H9 (cell line): Measurements from ENCODE around the gene MNX1. TPM values are rescaled to one million over a fixed set of nuclear protein-coding genes. Genes with fewer than 3 reads are reported as not detected.

ENCODE experiments used
- DNase-seq: peaks from one replicate; pipeline ENCODE4 v3.0.0-alpha.2; 2017
- H2AFZ ChIP-seq: one replicate; pipeline ENCODE4 v1.6.1; 2013; ENCODE audit warnings: mild to moderate bottlenecking, low read length, control low read depth, moderate library complexity
- H2AK5ac ChIP-seq: 2 replicates; pipeline ENCODE4 v1.6.1; 2013; ENCODE audit warnings: low read length, control low read depth, mixed read lengths; ENCODE audit not compliant: insufficient read length
- H2BK120ac ChIP-seq: one replicate; pipeline ENCODE4 v1.6.1; 2013; ENCODE audit warnings: low read depth, mild to moderate bottlenecking, low read length, control low read depth, inconsistent platforms; ENCODE audit not compliant: poor library complexity, severe bottlenecking
- H2BK12ac ChIP-seq: 2 replicates; pipeline ENCODE4 v1.6.1; 2013; ENCODE audit warnings: low read length, control low read depth, mixed read lengths, low read depth; ENCODE audit not compliant: insufficient read length
- H2BK15ac ChIP-seq: 2 replicates; pipeline ENCODE4 v1.6.1; 2013; ENCODE audit warnings: low read depth, low read length, control low read depth
- H2BK20ac ChIP-seq: one replicate; pipeline ENCODE4 v1.6.1; 2013; ENCODE audit warnings: low read depth, mild to moderate bottlenecking, low read length, control low read depth, inconsistent platforms; ENCODE audit not compliant: poor library complexity, severe bottlenecking
- H2BK5ac ChIP-seq: 2 replicates; pipeline ENCODE4 v1.6.1; 2013; ENCODE audit warnings: low read length, control low read depth, mixed read lengths; ENCODE audit not compliant: insufficient read length
- H3K14ac ChIP-seq: 2 replicates; pipeline ENCODE4 v1.6.1; 2013; ENCODE audit warnings: low read length, control low read depth; ENCODE audit not compliant: insufficient read depth
- H3K18ac ChIP-seq: 2 replicates; pipeline ENCODE4 v1.6.1; 2013; ENCODE audit warnings: low read depth, mild to moderate bottlenecking, mixed read lengths, low read length, control low read depth; ENCODE audit not compliant: insufficient read length
- H3K23ac ChIP-seq: 2 replicates; pipeline ENCODE4 v1.6.1; 2013; ENCODE audit warnings: low read length, control low read depth, mixed read lengths, low read depth; ENCODE audit not compliant: insufficient read length
- H3K23me2 ChIP-seq: 2 replicates; pipeline ENCODE4 v1.6.1; 2013; ENCODE audit warnings: low read depth, mild to moderate bottlenecking, mixed read lengths, low read length, control low read depth; ENCODE audit not compliant: insufficient read length, poor library complexity, severe bottlenecking
- H3K27ac ChIP-seq: 2 replicates; pipeline ENCODE4 v1.5.1; 2013; ENCODE audit warnings: low read length, control low read depth, mixed read lengths, low read depth; ENCODE audit not compliant: insufficient read length
- H3K27me3 ChIP-seq: 2 replicates; pipeline ENCODE4 v1.6.1; 2013; ENCODE audit warnings: low read length, control low read depth, inconsistent platforms; ENCODE audit not compliant: insufficient read depth
- H3K4ac ChIP-seq: 2 replicates; pipeline ENCODE4 v1.6.1; 2013; ENCODE audit warnings: low read depth, mild to moderate bottlenecking, control low read depth, inconsistent platforms, low read length, moderate library complexity
- H3K4me1 ChIP-seq: 2 replicates; pipeline ENCODE4 v1.6.1; 2013; ENCODE audit warnings: low read length, control low read depth, inconsistent platforms; ENCODE audit not compliant: insufficient read depth
- H3K4me2 ChIP-seq: 2 replicates; pipeline ENCODE4 v1.6.1; 2013; ENCODE audit warnings: low read length, control low read depth, mixed read lengths; ENCODE audit not compliant: insufficient read length, insufficient read depth
- H3K56ac ChIP-seq: 2 replicates; pipeline ENCODE4 v1.6.1; 2013; ENCODE audit warnings: low read depth, mild to moderate bottlenecking, mixed read lengths, low read length, control low read depth; ENCODE audit not compliant: insufficient read length
- H3K79me1 ChIP-seq: 2 replicates; pipeline ENCODE4 v1.6.1; 2013; ENCODE audit warnings: low read depth, mild to moderate bottlenecking, moderate library complexity, low read length, control low read depth, inconsistent platforms; ENCODE audit not compliant: insufficient read depth, poor library complexity, severe bottlenecking
- H3K79me2 ChIP-seq: 2 replicates; pipeline ENCODE4 v1.6.1; 2013; ENCODE audit warnings: low read length, control low read depth, inconsistent platforms; ENCODE audit not compliant: insufficient read depth
- H3K9ac ChIP-seq: 2 replicates; pipeline ENCODE4 v1.6.1; 2013; ENCODE audit warnings: low read length, control low read depth, mixed read lengths; ENCODE audit not compliant: insufficient read length; ENCODE audit errors: extremely low read depth
- H3K9me3 ChIP-seq: one replicate; pipeline ENCODE4 v1.6.1; 2013; ENCODE audit warnings: low read depth, low read length, inconsistent platforms; ENCODE audit not compliant: control insufficient read depth
- H3T11ph ChIP-seq: one replicate; pipeline ENCODE4 v1.6.1; 2013; ENCODE audit warnings: mild to moderate bottlenecking, low read length, control low read depth, inconsistent platforms
- H4K20me1 ChIP-seq: one replicate; pipeline ENCODE4 v1.6.1; 2013; ENCODE audit not compliant: control insufficient read depth, insufficient read length, insufficient read depth
- H4K5ac ChIP-seq: 2 replicates; pipeline ENCODE4 v1.6.1; 2013; ENCODE audit warnings: low read depth, mild to moderate bottlenecking, mixed read lengths, low read length, control low read depth; ENCODE audit not compliant: insufficient read length
- H4K8ac ChIP-seq: replicated peaks from 2 replicates; pipeline ENCODE4 v1.6.1; 2013; ENCODE audit warnings: low read length, control low read depth, mixed read lengths, low read depth; ENCODE audit not compliant: insufficient read length
- H4K91ac ChIP-seq: 2 replicates; pipeline ENCODE4 v1.6.1; 2013; ENCODE audit warnings: low read depth, mild to moderate bottlenecking, moderate library complexity, mixed read lengths, low read length, control low read depth; ENCODE audit not compliant: insufficient read length
- H3K27ac Mint-ChIP-seq, 3 experiments: 2 replicates in 2 of 3; 3 replicates in 1 of 3; pipeline ENCODE4 v1.8.0; 2020 to 2021; ENCODE audit warnings: mixed read lengths in 3 of 3, mild to moderate bottlenecking in 1 of 3, moderate library complexity in 1 of 3
- H3K27me3 Mint-ChIP-seq: 2 replicates; pipeline ENCODE4 v1.8.0; 2021; ENCODE audit warnings: low read depth, mild to moderate bottlenecking, moderate library complexity, mixed read lengths
- H3K36me3 Mint-ChIP-seq, 3 experiments: 2 replicates in 2 of 3; 3 replicates in 1 of 3; pipeline ENCODE4 v1.8.0; 2020 to 2021; ENCODE audit warnings: low read depth in 3 of 3, mixed read lengths in 3 of 3; ENCODE audit not compliant: insufficient read depth in 1 of 3
- H3K4me1 Mint-ChIP-seq, 2 experiments: 2 replicates each; pipeline ENCODE4 v1.8.0; 2020; ENCODE audit warnings: mixed read lengths in 2 of 2
- H3K4me3 Mint-ChIP-seq, 2 experiments: 2 replicates in 1 of 2; 3 replicates in 1 of 2; pipeline ENCODE4 v1.8.0; 2020 to 2021; ENCODE audit warnings: mild to moderate bottlenecking in 2 of 2, mixed read lengths in 2 of 2, moderate library complexity in 1 of 2
- H3K9me3 Mint-ChIP-seq, 2 experiments: 2 replicates in 1 of 2; 3 replicates in 1 of 2; pipeline ENCODE4 v1.8.0; 2020; ENCODE audit warnings: mild to moderate bottlenecking in 2 of 2, mixed read lengths in 2 of 2, moderate library complexity in 1 of 2
- CTCF ChIP-seq: fragments of 200-600 bp; sonication (generic); conservative IDR thresholded peaks from 3 replicates; pipeline ENCODE4 v1.8.0; 2021; ENCODE audit warnings: antibody characterized with exemption, mild to moderate bottlenecking
- WGBS: extraction: QIAGEN DNeasy Blood & Tissue Kit; methylation state at CpG from one replicate; pipeline ENCODE4 v1.1.7; 2013; ENCODE audit warnings: missing lambda C conversion rate, low lambda C conversion rate, mixed read lengths; ENCODE audit not compliant: insufficient read length; ENCODE audit errors: extremely low coverage; 5-methylcytosine and 5-hydroxymethylcytosine counted together
- total RNA-seq: library from RNA; stranded (reverse); gene quantifications from 2 replicates; pipeline ENCODE4 v1.2.1, GENCODE V29; 2021

Gene MNX1
- total RNA-seq, 1 experiment from 2014 or later = not detected

DNA sequence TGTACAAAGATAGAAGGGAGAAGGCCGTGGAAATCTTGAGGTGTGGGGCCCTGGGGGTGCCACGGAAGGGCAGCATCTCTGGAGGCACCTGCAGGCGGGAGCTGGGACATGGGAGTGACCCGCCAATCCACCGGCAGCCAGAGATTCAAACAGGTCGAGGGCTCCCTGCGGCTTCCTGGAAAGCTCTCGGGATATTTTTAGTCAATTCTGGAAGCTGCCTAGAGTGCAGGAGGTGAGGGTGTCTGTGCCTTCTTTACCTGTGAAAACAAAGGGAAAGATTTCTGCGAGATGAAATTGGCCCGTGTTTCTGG is 16.6 kb downstream of the MNX1 start:
- H4K20me1 ChIP-seq = no peaks in the 10 kb centered on the region
- no peak overlapping the region for H2BK5ac ChIP-seq
- no peak overlapping the region for H3K18ac ChIP-seq
- no peak overlapping the region for H4K8ac ChIP-seq
- no peak overlapping the region for H3K4ac ChIP-seq
- peaks cover 27% of the 10 kb centered on the region; the same call in 1 of the 2 replicates for H3K27me3 ChIP-seq
- H3K36me3 Mint-ChIP-seq = no peaks in the 10 kb centered on the region; a peak in 1 of 7 replicates
- no peak overlapping the region for H2BK12ac ChIP-seq
- no peaks in the 10 kb centered on the region for H3K79me2 ChIP-seq
- H2BK120ac ChIP-seq = no peak overlapping the region
- H3K14ac ChIP-seq = no peak overlapping the region
- H3K27ac ChIP-seq = no peak overlapping the region
- H3K27ac Mint-ChIP-seq = no peak overlapping the region
- H3T11ph ChIP-seq = no peak overlapping the region
- no peak overlapping the region for H3K56ac ChIP-seq
- H3K27me3 Mint-ChIP-seq = peaks cover 81% of the 10 kb centered on the region
- no peak overlapping the region for H2AFZ ChIP-seq
- no peak overlapping the region for H3K4me3 Mint-ChIP-seq
- H3K79me1 ChIP-seq = no peaks in the 10 kb centered on the region
- no peak overlapping the region for H3K23ac ChIP-seq
- H2BK15ac ChIP-seq = no peak overlapping the region
- H2BK20ac ChIP-seq = no peak overlapping the region
- H3K4me1 Mint-ChIP-seq = peaks cover 0 to 3% of the 10 kb centered on the region in 2 experiments; a peak in 1 of 4 replicates
- no peak overlapping the region for H4K5ac ChIP-seq
- no peak overlapping the region for H2AK5ac ChIP-seq
- peaks cover 2% of the 10 kb centered on the region for H3K23me2 ChIP-seq
- no peak overlapping the region for H4K91ac ChIP-seq
- no peak for TF ChIP-seq CTCF
- no peaks in the 10 kb centered on the region for H3K4me1 ChIP-seq
- H3K9me3 ChIP-seq = no peaks in the 10 kb centered on the region
- no peak overlapping the region for H3K9ac ChIP-seq
- WGBS = no CpG with 5 or more reads among the region's 10 CpGs
- H3K9me3 Mint-ChIP-seq = no peaks in the 10 kb centered on the region
- no peak for DNase-seq
- no peak overlapping the region for H3K4me2 ChIP-seq
